GM19351 (cell line): Measurements from ENCODE around the gene PLXNB2.
"Not testable (repeated sequence)": the region's sequence is repeated elsewhere in the genome, so short reads cannot be mapped to it uniquely, and the experiment has no call there.

Experiments
- ATAC-seq: cut with Tn5 transposase; IDR thresholded peaks from one replicate; pipeline ENCODE4 v1.9.1; 2021; ENCODE audit warnings: mild to moderate bottlenecking, moderate library complexity; ENCODE audit not compliant: unreplicated experiment

The PLXNB2 gene, protein sequence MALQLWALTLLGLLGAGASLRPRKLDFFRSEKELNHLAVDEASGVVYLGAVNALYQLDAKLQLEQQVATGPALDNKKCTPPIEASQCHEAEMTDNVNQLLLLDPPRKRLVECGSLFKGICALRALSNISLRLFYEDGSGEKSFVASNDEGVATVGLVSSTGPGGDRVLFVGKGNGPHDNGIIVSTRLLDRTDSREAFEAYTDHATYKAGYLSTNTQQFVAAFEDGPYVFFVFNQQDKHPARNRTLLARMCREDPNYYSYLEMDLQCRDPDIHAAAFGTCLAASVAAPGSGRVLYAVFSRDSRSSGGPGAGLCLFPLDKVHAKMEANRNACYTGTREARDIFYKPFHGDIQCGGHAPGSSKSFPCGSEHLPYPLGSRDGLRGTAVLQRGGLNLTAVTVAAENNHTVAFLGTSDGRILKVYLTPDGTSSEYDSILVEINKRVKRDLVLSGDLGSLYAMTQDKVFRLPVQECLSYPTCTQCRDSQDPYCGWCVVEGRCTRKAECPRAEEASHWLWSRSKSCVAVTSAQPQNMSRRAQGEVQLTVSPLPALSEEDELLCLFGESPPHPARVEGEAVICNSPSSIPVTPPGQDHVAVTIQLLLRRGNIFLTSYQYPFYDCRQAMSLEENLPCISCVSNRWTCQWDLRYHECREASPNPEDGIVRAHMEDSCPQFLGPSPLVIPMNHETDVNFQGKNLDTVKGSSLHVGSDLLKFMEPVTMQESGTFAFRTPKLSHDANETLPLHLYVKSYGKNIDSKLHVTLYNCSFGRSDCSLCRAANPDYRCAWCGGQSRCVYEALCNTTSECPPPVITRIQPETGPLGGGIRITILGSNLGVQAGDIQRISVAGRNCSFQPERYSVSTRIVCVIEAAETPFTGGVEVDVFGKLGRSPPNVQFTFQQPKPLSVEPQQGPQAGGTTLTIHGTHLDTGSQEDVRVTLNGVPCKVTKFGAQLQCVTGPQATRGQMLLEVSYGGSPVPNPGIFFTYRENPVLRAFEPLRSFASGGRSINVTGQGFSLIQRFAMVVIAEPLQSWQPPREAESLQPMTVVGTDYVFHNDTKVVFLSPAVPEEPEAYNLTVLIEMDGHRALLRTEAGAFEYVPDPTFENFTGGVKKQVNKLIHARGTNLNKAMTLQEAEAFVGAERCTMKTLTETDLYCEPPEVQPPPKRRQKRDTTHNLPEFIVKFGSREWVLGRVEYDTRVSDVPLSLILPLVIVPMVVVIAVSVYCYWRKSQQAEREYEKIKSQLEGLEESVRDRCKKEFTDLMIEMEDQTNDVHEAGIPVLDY (N-terminal part only)

DNA sequence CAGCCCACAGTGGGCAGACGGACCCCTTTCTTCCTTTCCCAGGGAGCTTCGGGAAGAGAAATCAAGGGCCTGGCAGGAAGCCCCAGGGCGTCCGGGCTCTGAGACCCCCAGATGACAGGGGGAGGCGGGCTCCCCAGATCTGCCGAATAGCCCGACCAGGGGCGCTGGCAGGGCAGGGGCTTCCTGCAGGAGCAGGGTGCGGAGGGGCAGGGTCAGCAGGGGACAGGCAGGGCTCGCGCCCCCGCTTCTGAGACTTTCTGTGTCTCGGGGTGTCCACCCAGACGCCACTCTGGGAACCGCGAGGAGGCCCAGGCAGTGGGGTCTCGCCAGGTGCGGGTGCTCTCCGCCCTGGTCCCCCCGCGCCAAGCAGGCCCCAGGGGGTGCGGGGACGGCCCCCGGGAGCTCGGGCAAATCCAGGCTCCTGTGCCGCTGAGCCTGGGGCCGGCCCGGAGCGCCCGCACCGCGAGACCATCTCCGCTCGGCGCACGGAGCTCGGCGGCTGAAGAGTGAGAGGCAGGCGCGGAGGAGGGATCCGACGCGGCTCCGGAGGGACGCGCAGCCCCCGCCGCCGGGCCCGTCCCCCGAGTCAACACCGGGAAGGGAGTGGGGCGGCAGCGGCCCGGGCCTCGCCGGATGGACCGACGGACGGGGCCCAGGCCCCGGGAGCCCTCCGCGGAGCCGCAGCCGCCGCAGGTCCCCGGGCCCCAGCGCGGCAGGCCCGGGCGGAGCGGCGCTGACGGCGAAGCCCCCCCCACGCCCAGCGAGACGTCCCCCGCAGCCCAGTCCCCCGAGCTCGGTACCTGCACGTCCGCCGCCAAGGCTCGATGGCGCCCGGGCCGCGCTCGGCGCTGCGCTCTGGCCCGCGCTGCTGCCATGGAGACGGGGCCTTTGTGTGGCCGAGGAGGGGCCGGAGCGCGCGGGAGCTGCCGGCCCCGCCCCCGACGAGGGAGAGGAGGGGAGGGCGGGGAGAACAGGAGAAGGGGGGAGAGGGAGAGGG is at the start of gene PLXNB2:
PLXNB2 (minus strand) TSS at position 894 of the 997 bp plus-strand sequence. CDS start 17,062 bp downstream, outside the sequence.
- ATAC-seq = peak; percentile 50

GRCh38 chr22:50357222-50357621 is 49.8 kb upstream of the PLXNB2 start:
- ATAC-seq = no peak

GRCh38 chr22:50356186-50356585 is 48.7 kb upstream of the PLXNB2 start:
- no peak for ATAC-seq

DNA sequence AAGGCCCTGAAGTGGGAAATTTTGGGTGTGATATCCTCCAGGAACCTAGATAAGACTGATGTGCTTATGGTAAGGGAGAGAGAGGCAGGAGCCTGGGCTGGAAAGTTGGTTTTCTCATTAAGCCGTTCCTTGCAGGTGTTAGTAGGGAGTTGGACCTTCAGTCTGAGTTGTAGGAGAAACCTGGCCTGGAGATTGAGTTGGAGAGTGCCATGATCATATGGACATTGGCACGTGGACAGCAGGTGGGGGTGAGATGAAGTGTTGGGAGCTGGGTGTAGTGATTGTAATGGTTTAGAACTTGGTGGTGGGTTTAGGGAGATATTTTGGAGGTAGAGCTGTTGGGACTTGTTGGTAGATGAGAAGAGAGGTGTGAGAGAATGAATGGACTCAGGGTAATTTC is 40.6 kb upstream of the PLXNB2 start:
- ATAC-seq = no peak

DNA sequence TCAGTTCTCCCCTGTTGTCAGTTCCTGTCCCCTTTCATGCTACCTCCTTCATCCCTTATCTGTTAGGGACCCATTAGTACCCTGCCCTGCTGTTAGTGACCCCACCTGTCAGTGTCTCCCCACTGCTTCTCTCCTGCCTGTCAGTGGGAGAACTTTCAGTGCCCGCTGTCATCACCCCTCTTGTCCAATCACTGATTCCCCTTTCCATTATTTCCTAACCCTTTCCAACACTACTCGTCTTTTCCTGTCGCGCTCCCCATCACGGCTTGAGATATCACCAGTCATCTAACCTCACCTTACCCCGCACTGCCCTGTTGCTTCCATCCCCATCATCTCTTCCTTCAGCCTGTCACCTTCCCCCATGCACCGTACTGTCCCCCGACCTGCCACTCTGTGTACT is 39.7 kb upstream of the PLXNB2 start:
- ATAC-seq = no peak

- ATAC-seq = no peak
Measured at GRCh38 chr22:50346470-50346869, 39.0 kb upstream of the PLXNB2 start.

GRCh38 chr22:50343541-50343935 is 36.1 kb upstream of the PLXNB2 start:
- no peak for ATAC-seq

GRCh38 chr22:50342651-50343540 is 35.5 kb upstream of the PLXNB2 start, which contains the start of gene PPP6R2:
TSS of gene PPP6R2 (plus strand) at chr22:50343327. CDS start at chr22:50393909, 50,582 bp downstream.
- peak; percentile 66 for ATAC-seq

- ATAC-seq = no peak
Measured at GRCh38 chr22:50341977-50342650, 34.7 kb upstream of the PLXNB2 start.

GRCh38 chr22:50339945-50340879 is 32.8 kb upstream of the PLXNB2 start:
- no peak for ATAC-seq

DNA sequence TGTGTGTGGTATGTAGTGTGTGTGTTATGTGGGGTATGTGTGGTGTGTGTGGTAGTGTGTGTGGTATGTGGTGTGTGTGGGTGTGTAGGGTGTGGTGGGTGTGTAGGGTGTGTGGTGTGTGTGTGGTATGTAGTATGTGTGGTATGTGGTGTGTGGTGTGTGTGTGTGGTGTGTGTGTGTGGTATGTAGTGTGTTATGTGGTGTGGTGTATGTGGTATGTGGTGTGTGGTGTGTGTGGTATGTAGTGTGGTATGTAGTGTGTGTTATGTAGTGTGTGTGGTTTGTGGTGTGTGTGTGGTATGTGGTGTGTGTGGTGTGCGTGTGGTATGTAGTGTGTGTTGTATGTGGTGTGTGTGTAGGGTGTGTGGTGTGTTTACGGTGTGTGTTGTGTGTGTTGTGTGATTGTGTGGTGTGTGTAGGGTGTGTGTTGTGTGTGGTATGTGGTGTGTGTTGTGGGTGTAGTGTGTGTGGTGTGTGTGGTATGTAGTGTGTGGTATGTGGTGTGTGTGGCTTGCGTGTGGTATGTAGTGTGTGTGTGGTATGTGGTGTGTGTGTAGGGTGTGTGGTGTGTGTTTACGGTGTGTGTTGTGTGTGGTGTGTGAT is 31.5 kb upstream of the PLXNB2 start:
- ATAC-seq = no peak

DNA sequence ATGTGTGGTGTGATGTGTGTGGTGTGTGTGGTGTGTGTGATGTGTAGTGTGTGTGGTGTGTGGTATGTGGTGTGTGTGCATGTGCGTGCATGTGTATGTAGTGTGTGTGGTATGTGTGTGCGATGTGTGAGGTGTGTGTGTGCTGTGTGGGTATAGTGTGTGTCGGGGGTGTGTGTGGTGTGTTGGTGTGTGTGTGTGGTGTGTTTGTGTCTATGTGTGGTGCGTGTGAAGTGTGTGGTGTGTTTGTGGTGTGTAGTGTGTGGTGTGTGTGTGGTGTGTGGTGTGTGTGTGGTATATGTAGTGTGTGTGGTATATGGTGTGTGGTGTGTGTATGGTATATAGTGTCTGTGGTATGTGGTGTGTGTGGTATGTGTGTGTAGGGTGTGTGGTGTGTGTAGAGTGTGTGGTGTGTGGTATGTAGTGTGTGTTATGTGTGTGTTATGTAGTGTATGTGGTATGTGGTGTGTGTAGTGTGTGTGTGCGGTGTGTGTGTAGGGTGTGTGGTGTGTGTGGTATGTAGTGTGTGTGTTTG is 30.7 kb upstream of the PLXNB2 start:
- no peak for ATAC-seq

- ATAC-seq = no peak
Measured at GRCh38 chr22:50337262-50338041, 30.0 kb upstream of the PLXNB2 start.

DNA sequence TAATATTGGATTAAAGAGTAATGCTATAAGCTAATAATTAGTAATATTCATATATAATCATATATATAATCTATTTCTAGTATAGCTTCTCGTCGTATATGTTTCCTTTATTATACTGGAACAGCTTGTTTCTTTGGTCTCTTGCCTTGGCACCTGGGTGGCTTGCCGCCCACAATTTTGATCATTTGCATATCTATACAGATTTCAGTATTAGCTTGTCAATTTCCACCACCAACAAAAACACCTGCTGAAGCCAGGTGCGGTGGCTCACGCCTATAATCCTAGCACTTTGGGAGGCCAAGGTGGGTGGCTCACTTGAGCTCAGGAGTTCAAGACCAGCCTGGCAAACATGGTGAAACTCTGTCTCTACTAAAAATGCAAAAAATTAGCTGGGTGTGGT is 27.0 kb upstream of the PLXNB2 start:
- not testable (repeated sequence) for ATAC-seq

GRCh38 chr22:50329236-50329635 is 21.8 kb upstream of the PLXNB2 start:
- no peak for ATAC-seq

- no peak for ATAC-seq
Measured at GRCh38 chr22:50327711-50328019, 20.2 kb upstream of the PLXNB2 start.
